ENCODE measurements around the gene METRNL. TPM values are rescaled to one million over a fixed set of nuclear protein-coding genes. Genes with fewer than 3 reads are reported as not detected.
"Not testable (repeated sequence)": the region's sequence is repeated elsewhere in the genome, so short reads cannot be mapped to it uniquely, and the experiment has no call there.

Gene METRNL
- total and polyA plus RNA-seq, 8 donors = 12.7 to 61.8 (median 19.2) TPM

DNA sequence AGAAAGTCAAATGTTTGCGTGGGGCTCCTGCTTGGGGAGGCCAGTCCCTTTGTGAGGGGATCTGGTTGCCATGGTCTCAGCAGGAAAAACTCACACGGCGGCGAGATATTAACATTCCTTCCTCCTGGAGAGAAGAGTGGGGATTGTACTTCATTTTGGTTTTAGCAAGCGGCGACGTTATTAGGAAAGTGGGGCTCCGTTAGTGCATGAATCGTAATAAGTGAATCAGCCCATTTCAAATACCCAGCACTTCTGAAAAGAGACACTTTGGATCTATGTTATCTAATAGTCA is 41.6 kb upstream of the METRNL start:
- ATAC-seq = no peak
- intact Hi-C loops (cut with DNase I) = no loop called here
- H3K4me1 ChIP-seq = no peaks in the 10 kb centered on the region
- no peak overlapping the region for H3K27ac ChIP-seq
- DNase-seq = no peak
- H3K4me3 ChIP-seq = no peak overlapping the region
- peaks cover 0 to 56% of the 10 kb centered on the region in 2 donors for H3K36me3 ChIP-seq
- peaks cover 0 to 22% of the 10 kb centered on the region in 2 donors for H3K9me3 ChIP-seq
- TF ChIP-seq, protein P1, sequence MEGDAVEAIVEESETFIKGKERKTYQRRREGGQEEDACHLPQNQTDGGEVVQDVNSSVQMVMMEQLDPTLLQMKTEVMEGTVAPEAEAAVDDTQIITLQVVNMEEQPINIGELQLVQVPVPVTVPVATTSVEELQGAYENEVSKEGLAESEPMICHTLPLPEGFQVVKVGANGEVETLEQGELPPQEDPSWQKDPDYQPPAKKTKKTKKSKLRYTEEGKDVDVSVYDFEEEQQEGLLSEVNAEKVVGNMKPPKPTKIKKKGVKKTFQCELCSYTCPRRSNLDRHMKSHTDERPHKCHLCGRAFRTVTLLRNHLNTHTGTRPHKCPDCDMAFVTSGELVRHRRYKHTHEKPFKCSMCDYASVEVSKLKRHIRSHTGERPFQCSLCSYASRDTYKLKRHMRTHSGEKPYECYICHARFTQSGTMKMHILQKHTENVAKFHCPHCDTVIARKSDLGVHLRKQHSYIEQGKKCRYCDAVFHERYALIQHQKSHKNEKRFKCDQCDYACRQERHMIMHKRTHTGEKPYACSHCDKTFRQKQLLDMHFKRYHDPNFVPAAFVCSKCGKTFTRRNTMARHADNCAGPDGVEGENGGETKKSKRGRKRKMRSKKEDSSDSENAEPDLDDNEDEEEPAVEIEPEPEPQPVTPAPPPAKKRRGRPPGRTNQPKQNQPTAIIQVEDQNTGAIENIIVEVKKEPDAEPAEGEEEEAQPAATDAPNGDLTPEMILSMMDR (IDR thresholded peaks at IDR 0.05) = no peak
- no peaks in the 10 kb centered on the region for H3K27me3 ChIP-seq

DNA sequence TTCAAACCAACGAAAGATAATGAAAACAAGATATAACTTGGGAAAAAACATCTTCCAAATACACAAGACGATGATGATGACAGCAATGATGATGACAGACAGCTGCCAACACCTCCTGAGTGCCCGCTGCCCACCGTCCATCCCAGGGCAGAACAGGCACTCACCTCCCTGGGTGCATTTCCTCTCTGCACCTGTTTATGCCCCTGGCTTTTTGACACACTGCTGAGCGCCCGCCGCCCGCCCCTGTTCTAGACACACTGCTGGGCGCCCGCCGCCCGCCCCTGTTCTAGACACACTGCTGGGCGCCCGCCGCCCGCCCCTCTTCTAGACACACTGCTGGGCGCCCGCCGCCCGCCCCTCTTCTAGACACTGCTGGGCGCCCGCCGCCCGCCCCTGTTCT is 40.4 kb upstream of the METRNL start:
- DNase-seq = peak in 1 of 4 donors; percentile 29
- H3K4me1 ChIP-seq; H3K4me3 ChIP-seq; ATAC-seq; H3K27ac ChIP-seq; H3K27me3 ChIP-seq; intact Hi-C loops (cut with DNase I): not testable (repeated sequence)
- Histone ChIP-seq H3K36me3 (peaks cover 0 to 48% of the 10 kb centered on the region in 2 donors), H3K9me3 (peaks cover 0 to 24% of the 10 kb centered on the region in 2 donors)

DNA sequence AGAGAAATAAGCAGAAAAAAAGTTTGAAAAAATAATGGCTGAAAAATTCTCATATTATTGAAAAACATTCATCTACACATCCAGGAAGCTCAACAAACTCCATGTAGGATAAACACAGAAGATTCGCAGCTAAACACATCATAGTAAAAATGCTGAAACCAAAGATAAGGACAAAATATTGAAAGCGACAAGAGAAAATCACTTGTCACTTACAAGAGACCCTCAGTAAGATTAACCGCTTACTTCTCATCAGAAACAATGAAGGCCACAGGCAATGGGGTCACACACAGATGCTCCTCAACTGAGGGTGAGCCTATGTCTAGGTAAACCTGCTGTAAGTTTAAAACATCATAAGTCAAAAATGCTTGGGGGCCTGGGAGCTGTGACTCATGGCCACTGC is 38.1 kb upstream of the METRNL start:
- TF ChIP-seq, protein P1 (IDR thresholded peaks at IDR 0.05) = no peak
- ATAC-seq (no peak), DNase-seq (no peak)
- Histone ChIP-seq H3K36me3 (peaks cover 0 to 35% of the 10 kb centered on the region in 2 donors), H3K27me3 (no peaks in the 10 kb centered on the region), H3K9me3 (peaks cover 0 to 24% of the 10 kb centered on the region in 2 donors), H3K27ac (no peak overlapping the region), H3K4me3 (no peak overlapping the region), H3K4me1 (peaks cover 0 to 2% of the 10 kb centered on the region in 2 donors)
- intact Hi-C loops (cut with DNase I) = no loop called here

DNA sequence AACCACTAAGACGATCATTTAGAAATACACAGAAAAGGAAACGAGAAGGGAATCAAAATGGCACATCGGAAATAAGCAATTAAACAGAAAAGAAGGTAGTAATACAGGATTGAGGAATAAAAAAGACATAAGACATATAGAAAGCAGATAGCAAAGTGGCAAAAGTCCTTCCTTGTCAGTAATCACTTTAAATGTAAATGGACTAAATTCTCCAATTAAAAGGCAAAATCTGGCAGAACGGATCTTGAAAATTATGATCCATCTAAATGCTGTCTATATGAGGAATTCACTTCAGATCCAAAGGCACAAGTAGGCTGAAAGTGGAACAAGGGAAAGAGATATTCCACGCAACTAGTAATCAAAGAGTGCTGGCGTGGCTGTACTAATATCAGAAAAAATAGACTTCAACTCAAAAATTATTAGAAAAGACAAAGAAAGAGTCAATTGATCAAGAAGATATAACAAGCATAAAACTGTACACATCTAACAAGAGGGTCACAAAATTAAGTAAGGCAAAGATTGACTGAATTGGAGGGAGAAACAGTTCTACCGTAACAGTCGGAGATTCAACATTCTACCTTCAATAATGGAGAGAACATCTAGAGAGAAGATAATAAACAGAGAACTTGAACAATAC is 36.8 kb upstream of the METRNL start:
- peaks cover 0 to 26% of the 10 kb centered on the region in 2 donors for H3K36me3 ChIP-seq
- no peak for DNase-seq
- ATAC-seq = no peak
- intact Hi-C loops (cut with DNase I) = no loop called here
- no peak overlapping the region for H3K4me3 ChIP-seq
- TF ChIP-seq, protein P1 (IDR thresholded peaks at IDR 0.05) = no peak
- no peak overlapping the region for H3K27ac ChIP-seq
- peaks cover 0 to 10% of the 10 kb centered on the region in 2 donors for H3K4me1 ChIP-seq
- H3K9me3 ChIP-seq = peaks cover 0 to 24% of the 10 kb centered on the region in 2 donors
- H3K27me3 ChIP-seq = no peaks in the 10 kb centered on the region

DNA sequence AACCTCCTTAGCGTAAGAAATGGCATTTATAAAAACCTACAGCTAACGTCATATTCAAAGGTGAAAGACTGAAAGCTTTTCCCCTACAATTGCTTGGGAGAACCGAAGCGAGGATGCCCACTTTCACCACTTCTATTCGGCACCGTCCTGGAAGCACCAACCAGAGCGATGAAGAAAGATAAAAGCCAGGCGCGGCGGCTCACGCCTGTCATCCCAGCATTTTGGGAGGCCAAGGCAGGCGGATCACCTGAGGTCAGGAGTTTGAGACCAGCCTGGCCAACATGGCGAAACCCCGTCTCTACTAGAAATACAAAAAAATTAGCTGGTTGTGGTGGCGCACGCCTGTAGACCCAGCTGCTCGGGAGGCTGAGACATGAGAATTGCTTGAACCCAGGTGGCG is 34.9 kb upstream of the METRNL start:
- intact Hi-C loops (cut with DNase I); H3K4me3 ChIP-seq; H3K27ac ChIP-seq; ATAC-seq; H3K27me3 ChIP-seq: not testable (repeated sequence)
- peak in 1 of 4 donors; percentile 11 for DNase-seq
- Histone ChIP-seq H3K4me1 (peaks cover 0 to 27% of the 10 kb centered on the region in 2 donors), H3K36me3 (peaks cover 0 to 23% of the 10 kb centered on the region in 2 donors), H3K9me3 (peaks cover 0 to 24% of the 10 kb centered on the region in 2 donors)

DNA sequence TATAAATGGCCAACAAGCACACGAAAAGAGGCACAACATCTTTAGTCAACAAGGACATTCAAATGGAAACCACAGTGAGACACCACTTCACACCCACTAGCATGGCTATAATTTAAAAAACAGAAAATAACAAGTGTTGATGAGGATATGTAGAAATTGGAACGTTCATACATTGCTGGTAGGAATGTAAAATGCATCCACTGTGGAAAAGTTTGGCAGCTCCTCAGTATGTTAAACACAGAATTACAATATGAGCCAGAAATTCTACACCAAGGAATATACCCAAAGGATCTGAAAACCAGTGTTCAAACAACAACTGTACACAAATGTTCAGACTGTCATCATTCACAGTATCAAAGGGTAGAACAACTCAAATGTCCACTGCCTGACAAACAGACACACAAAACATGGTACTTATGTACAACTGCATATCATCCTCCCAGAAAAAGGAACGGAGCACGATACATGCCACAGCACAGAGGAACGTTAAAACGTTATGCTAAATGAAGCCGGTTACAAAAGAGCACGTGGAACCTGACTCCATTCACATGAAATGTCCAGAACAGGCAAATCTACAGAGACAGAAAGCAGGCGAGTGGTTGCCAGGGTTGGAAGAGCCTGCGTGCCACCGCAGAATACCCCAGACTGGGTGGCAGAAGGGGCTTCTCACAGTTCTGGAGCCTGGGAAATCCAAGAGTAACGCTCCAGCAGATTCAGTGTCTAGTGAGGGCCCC is 32.8 kb upstream of the METRNL start:
- H3K36me3 ChIP-seq = peaks cover 0 to 14% of the 10 kb centered on the region in 2 donors
- H3K4me1 ChIP-seq = peaks cover 0 to 43% of the 10 kb centered on the region in 2 donors
- intact Hi-C loops (cut with DNase I) = no loop called here
- TF ChIP-seq, protein P1 (IDR thresholded peaks at IDR 0.05) = no peak
- no peak overlapping the region for H3K27ac ChIP-seq
- H3K9me3 ChIP-seq = peaks cover 0 to 13% of the 10 kb centered on the region in 2 donors
- DNase-seq (peak in 2 of 4 donors; percentile 8 to 23), ATAC-seq (no peak)
- H3K4me3 ChIP-seq = no peak overlapping the region
- no peaks in the 10 kb centered on the region for H3K27me3 ChIP-seq
